ENCODE data around the gene OR52W1. TPM values are rescaled to one million over a fixed set of nuclear protein-coding genes. Genes with fewer than 3 reads are reported as not detected.

Gene OR52W1, protein sequence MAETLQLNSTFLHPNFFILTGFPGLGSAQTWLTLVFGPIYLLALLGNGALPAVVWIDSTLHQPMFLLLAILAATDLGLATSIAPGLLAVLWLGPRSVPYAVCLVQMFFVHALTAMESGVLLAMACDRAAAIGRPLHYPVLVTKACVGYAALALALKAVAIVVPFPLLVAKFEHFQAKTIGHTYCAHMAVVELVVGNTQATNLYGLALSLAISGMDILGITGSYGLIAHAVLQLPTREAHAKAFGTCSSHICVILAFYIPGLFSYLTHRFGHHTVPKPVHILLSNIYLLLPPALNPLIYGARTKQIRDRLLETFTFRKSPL
- not detected for total RNA-seq
- not detected for polyA plus RNA-seq

DNA sequence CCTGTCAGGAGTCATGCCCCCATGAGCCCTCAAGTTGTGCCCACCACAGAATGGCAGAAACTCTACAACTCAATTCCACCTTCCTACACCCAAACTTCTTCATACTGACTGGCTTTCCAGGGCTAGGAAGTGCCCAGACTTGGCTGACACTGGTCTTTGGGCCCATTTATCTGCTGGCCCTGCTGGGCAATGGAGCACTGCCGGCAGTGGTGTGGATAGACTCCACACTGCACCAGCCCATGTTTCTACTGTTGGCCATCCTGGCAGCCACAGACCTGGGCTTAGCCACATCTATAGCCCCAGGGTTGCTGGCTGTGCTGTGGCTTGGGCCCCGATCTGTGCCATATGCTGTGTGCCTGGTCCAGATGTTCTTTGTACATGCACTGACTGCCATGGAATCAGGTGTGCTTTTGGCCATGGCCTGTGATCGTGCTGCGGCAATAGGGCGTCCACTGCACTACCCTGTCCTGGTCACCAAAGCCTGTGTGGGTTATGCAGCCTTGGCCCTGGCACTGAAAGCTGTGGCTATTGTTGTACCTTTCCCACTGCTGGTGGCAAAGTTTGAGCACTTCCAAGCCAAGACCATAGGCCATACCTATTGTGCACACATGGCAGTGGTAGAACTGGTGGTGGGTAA is at the start of gene OR52W1:
TSS of gene OR52W1 (plus strand) at position 51 of the 637 bp plus-strand sequence. CDS start at position 51, 0 bp downstream.
- H3K4me1 ChIP-seq (ENCODE audit: control insufficient read depth, insufficient read depth, low read length, poor library complexity, severe bottlenecking) = peaks cover 9% of the 10 kb centered on the region
- no peaks in the 10 kb centered on the region for H3K9me3 Mint-ChIP-seq
- H3K9me3 ChIP-seq (ENCODE audit: control insufficient read depth in 2 of 2, low read length in 2 of 2) = no peaks in the 10 kb centered on the region
- H3K36me3 Mint-ChIP-seq = peaks cover 4% of the 10 kb centered on the region
- no peaks in the 10 kb centered on the region for H3K27me3 Mint-ChIP-seq
- peaks cover 9 to 13% (median 11%) of the 10 kb centered on the region in 4 donors for H3K4me1 Mint-ChIP-seq
- no peak within 1 kb of the TSS for H3K4me3 Mint-ChIP-seq
- H3K27ac ChIP-seq (ENCODE audit: insufficient read depth, low read length, poor library complexity, severe bottlenecking) = no peak within 1 kb of the TSS
- DNase-seq (no peak), ATAC-seq (ENCODE audit: low read depth in 2 of 2) (no peak)
- H3K4me3 ChIP-seq (ENCODE audit: low read depth, low read length) = no peak within 1 kb of the TSS
- H3K27me3 ChIP-seq (ENCODE audit: control insufficient read depth, insufficient read depth, low read length) = no peaks in the 10 kb centered on the region
- H3K36me3 ChIP-seq (ENCODE audit: control insufficient read depth, insufficient read depth, low read length) = no peaks in the 10 kb centered on the region
- no peak within 1 kb of the TSS for H3K27ac Mint-ChIP-seq

DNA sequence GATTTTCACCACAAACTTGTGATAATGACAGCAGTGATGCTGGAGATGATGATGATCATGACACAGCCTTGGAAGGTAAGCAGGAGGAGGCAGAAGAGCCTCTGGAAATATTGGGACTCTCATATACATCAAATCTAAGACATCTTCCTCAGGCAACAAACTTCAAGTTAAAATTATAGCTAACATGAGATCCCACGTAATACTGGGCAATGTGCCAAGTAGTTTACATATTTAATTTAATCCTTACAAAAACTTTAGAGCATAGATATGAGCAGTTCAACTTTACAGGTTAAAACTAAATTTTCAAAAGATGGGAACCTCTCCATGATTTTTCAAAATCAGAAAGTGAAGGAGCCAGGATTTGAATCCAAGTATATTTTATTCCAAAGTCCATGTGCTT is 47.9 kb upstream of the OR52W1 start:
- no peak for ATAC-seq (ENCODE audit: low read depth in 2 of 2)
- Histone ChIP-seq H3K4me1 (ENCODE audit: control insufficient read depth, insufficient read depth, low read length, poor library complexity, severe bottlenecking) (no peaks in the 10 kb centered on the region), H3K27me3 (ENCODE audit: control insufficient read depth, insufficient read depth, low read length) (peaks cover 3% of the 10 kb centered on the region), H3K9me3 (ENCODE audit: control insufficient read depth in 2 of 2, low read length in 2 of 2) (no peaks in the 10 kb centered on the region), H3K4me3 (ENCODE audit: low read depth, low read length) (no peak overlapping the region), H3K27ac (ENCODE audit: insufficient read depth, low read length, poor library complexity, severe bottlenecking) (no peak overlapping the region), H3K36me3 (ENCODE audit: control insufficient read depth, insufficient read depth, low read length) (no peaks in the 10 kb centered on the region)
- Mint-ChIP-seq H3K4me3 (no peak overlapping the region), H3K27ac (no peak overlapping the region), H3K4me1 (no peaks in the 10 kb centered on the region), H3K27me3 (peaks cover under 1% of the 10 kb centered on the region), H3K36me3 (no peaks in the 10 kb centered on the region), H3K9me3 (peaks cover 0 to 5% (median 0%) of the 10 kb centered on the region in 7 donors)
- no peak for DNase-seq

DNA sequence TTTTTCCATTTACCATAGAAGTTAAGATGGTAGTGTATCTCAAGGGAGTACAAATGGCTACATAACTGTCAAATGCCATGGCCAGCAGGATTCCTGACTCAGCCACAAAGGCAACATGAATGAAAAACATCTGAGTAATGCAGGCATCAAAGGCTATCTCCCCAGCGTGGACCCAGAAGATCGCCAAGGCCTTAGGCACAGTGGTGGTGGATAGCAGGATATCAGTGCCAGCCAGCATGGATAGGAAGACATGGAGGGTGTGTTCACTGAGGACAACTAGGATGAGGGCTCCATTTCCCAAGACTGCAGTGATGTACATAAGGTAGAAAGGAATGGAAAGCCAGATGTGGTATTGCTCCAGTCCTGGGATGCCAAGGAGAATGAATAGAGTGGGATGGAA is 46.9 kb upstream of the OR52W1 start:
- Histone ChIP-seq H3K27me3 (ENCODE audit: control insufficient read depth, insufficient read depth, low read length) (peaks cover 6% of the 10 kb centered on the region), H3K4me3 (ENCODE audit: low read depth, low read length) (no peak overlapping the region), H3K36me3 (ENCODE audit: control insufficient read depth, insufficient read depth, low read length) (no peaks in the 10 kb centered on the region), H3K27ac (ENCODE audit: insufficient read depth, low read length, poor library complexity, severe bottlenecking) (no peak overlapping the region), H3K4me1 (ENCODE audit: control insufficient read depth, insufficient read depth, low read length, poor library complexity, severe bottlenecking) (no peaks in the 10 kb centered on the region), H3K9me3 (ENCODE audit: control insufficient read depth in 2 of 2, low read length in 2 of 2) (no peaks in the 10 kb centered on the region)
- no peak for ATAC-seq (ENCODE audit: low read depth in 2 of 2)
- H3K27me3 Mint-ChIP-seq = peaks cover 8% of the 10 kb centered on the region
- DNase-seq = no peak
- no peaks in the 10 kb centered on the region for H3K36me3 Mint-ChIP-seq
- no peak overlapping the region for H3K4me3 Mint-ChIP-seq
- peaks cover 0 to 5% (median 0%) of the 10 kb centered on the region in 7 donors for H3K9me3 Mint-ChIP-seq
- H3K27ac Mint-ChIP-seq = no peak overlapping the region
- H3K4me1 Mint-ChIP-seq = no peaks in the 10 kb centered on the region

DNA sequence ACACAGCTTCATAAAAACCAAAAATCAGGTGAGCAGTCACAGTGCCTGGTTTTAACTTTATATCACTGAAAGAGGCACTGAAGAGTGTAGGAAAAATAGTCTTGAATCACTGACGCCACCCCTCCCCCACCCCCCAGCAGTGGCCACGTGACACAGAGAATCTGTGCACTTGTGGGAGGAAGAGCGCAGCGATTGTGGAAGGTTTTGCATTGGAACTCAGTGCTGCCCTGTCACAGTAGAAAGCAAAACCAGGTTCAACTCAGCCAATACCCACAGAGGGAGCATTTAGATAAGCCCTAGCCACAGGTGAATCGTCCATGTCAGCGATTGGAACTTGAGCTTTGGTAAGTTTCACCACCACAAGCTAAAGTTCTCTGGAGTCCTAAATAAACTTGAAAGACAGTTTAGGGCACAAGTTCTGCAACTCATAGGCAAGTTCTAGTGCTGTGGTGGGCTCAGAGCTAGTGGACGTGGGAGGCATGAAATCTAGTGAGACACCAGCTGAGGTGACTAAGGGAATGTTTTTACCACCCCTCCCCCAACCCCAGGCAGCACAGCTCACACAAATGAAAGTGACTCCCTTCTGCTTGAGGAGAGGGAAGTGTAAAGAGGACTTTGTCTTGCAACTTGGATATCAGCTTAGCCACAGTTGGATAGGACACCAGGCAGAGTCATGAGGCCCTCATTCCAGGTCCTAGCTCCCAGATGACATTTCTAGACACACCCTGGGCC is 42.2 kb upstream of the OR52W1 start:
- H3K9me3 ChIP-seq (ENCODE audit: control insufficient read depth in 2 of 2, low read length in 2 of 2) = no peaks in the 10 kb centered on the region
- H3K27ac Mint-ChIP-seq = no peak overlapping the region
- DNase-seq = no peak

DNA sequence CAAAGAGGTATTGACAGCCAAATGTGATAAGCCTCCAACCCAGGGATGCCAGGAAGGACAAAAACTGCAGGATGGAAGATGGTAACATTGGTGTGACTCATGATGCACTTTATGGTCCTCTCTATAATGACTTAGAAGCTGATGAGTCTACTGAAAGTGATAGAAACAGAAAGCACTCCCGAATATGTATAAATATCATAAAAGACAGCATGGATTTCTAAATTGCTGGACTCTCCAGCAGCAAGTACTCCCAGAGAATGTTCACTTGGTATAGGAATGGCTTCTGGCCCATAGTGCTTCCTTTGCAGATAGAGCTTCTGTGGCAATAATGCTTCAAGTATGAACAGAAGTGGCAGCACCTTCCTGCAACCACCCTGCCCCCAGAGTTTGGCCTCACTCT is 28.8 kb upstream of the OR52W1 start, which contains the start of gene OR52B2:
TSS of gene OR52B2 (minus strand) at position 101 of the 400 bp plus-strand sequence. CDS start at position 101, 0 bp downstream.
- Histone ChIP-seq H3K9me3 (ENCODE audit: control insufficient read depth in 2 of 2, low read length in 2 of 2) (peaks cover 1% of the 10 kb centered on the region in 2 experiments), H3K27ac (ENCODE audit: insufficient read depth, low read length, poor library complexity, severe bottlenecking) (no peak within 1 kb of the TSS), H3K4me3 (ENCODE audit: low read depth, low read length) (no peak within 1 kb of the TSS), H3K27me3 (ENCODE audit: control insufficient read depth, insufficient read depth, low read length) (peaks cover 6% of the 10 kb centered on the region), H3K36me3 (ENCODE audit: control insufficient read depth, insufficient read depth, low read length) (no peaks in the 10 kb centered on the region), H3K4me1 (ENCODE audit: control insufficient read depth, insufficient read depth, low read length, poor library complexity, severe bottlenecking) (no peaks in the 10 kb centered on the region)
- H3K4me1 Mint-ChIP-seq = no peaks in the 10 kb centered on the region
- DNase-seq = no peak
- H3K36me3 Mint-ChIP-seq = peaks cover 7% of the 10 kb centered on the region
- H3K9me3 Mint-ChIP-seq = peaks cover 0 to 4% (median 2%) of the 10 kb centered on the region in 7 donors
- no peak within 1 kb of the TSS for H3K27ac Mint-ChIP-seq
- no peak within 1 kb of the TSS for H3K4me3 Mint-ChIP-seq
- no peak for ATAC-seq (ENCODE audit: low read depth in 2 of 2)
- H3K27me3 Mint-ChIP-seq = peaks cover 8% of the 10 kb centered on the region

More for the DNA sequence above, 42.2 kb upstream of the OR52W1 start:
- no peaks in the 10 kb centered on the region for H3K4me1 Mint-ChIP-seq
- Histone ChIP-seq H3K27ac (ENCODE audit: insufficient read depth, low read length, poor library complexity, severe bottlenecking) (no peak overlapping the region), H3K4me3 (ENCODE audit: low read depth, low read length) (no peak overlapping the region), H3K4me1 (ENCODE audit: control insufficient read depth, insufficient read depth, low read length, poor library complexity, severe bottlenecking) (no peaks in the 10 kb centered on the region), H3K36me3 (ENCODE audit: control insufficient read depth, insufficient read depth, low read length) (no peaks in the 10 kb centered on the region), H3K27me3 (ENCODE audit: control insufficient read depth, insufficient read depth, low read length) (peaks cover 3% of the 10 kb centered on the region)
- H3K27me3 Mint-ChIP-seq = peaks cover 8% of the 10 kb centered on the region
- no peak overlapping the region for H3K4me3 Mint-ChIP-seq
- H3K9me3 Mint-ChIP-seq = peaks cover 0 to 6% (median 0%) of the 10 kb centered on the region in 7 donors
- no peaks in the 10 kb centered on the region for H3K36me3 Mint-ChIP-seq
- no peak for ATAC-seq (ENCODE audit: low read depth in 2 of 2)

DNA sequence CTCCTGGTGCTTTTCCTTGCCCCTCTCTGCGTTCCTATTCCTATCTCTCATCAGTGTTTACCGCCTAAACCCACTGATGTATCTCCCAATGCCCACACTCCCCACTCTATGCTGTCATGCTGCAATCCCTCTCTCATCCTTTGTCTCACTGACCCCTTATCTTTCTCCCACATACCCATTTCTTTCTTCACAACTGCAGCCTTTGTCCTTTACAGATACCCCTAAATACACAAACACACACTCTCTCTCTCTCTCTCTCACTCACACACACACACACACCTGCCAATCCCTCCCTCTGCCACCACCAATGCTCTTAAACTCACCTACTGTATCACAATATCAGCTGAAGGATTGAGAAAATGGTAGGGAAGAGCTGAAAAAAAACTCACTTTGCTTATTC is 23.6 kb upstream of the OR52W1 start:
- Histone ChIP-seq H3K27ac (ENCODE audit: insufficient read depth, low read length, poor library complexity, severe bottlenecking) (no peak overlapping the region), H3K4me1 (ENCODE audit: control insufficient read depth, insufficient read depth, low read length, poor library complexity, severe bottlenecking) (no peaks in the 10 kb centered on the region), H3K4me3 (ENCODE audit: low read depth, low read length) (no peak overlapping the region), H3K36me3 (ENCODE audit: control insufficient read depth, insufficient read depth, low read length) (no peaks in the 10 kb centered on the region), H3K27me3 (ENCODE audit: control insufficient read depth, insufficient read depth, low read length) (peaks cover 7% of the 10 kb centered on the region), H3K9me3 (ENCODE audit: control insufficient read depth in 2 of 2, low read length in 2 of 2) (peaks cover 0 to 2% of the 10 kb centered on the region in 2 experiments)
- no peak for DNase-seq
- Mint-ChIP-seq H3K36me3 (no peaks in the 10 kb centered on the region), H3K9me3 (peaks cover 0 to 8% (median 1%) of the 10 kb centered on the region in 7 donors), H3K27ac (no peak overlapping the region), H3K4me3 (no peak overlapping the region), H3K4me1 (peaks cover 5 to 14% (median 8%) of the 10 kb centered on the region in 4 donors), H3K27me3 (peaks cover 8% of the 10 kb centered on the region)
- no peak for ATAC-seq (ENCODE audit: low read depth in 2 of 2)

DNA sequence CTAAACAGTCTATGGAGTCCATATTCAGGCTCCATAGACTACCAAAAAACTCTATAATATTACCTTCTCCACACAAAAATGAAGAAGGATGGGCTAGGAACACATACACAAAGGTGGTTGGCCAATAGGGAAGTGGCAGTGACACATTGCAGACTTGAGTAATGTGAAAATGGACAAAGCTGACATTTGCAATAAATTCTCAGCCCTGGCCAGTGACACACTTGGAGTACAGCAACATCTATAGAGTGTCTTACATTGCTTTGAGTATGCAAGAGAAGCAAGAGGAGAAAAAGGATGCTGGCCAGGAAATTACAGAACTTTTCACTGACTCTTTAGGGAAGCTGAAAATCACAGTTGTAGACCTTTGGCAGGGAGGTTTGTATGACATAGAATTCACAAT is 7.3 kb upstream of the OR52W1 start:
- H3K36me3 Mint-ChIP-seq = no peaks in the 10 kb centered on the region
- ATAC-seq (ENCODE audit: low read depth in 2 of 2) = no peak
- peaks cover 10% of the 10 kb centered on the region for H3K27me3 Mint-ChIP-seq
- no peaks in the 10 kb centered on the region for H3K4me1 Mint-ChIP-seq
- no peak overlapping the region for H3K27ac Mint-ChIP-seq
- peaks cover 0 to 2% (median 0%) of the 10 kb centered on the region in 7 donors for H3K9me3 Mint-ChIP-seq
- Histone ChIP-seq H3K4me1 (ENCODE audit: control insufficient read depth, insufficient read depth, low read length, poor library complexity, severe bottlenecking) (no peaks in the 10 kb centered on the region), H3K27ac (ENCODE audit: insufficient read depth, low read length, poor library complexity, severe bottlenecking) (no peak overlapping the region), H3K36me3 (ENCODE audit: control insufficient read depth, insufficient read depth, low read length) (no peaks in the 10 kb centered on the region), H3K4me3 (ENCODE audit: low read depth, low read length) (no peak overlapping the region), H3K27me3 (ENCODE audit: control insufficient read depth, insufficient read depth, low read length) (peaks cover 1% of the 10 kb centered on the region), H3K9me3 (ENCODE audit: control insufficient read depth in 2 of 2, low read length in 2 of 2) (no peaks in the 10 kb centered on the region)
- no peak overlapping the region for H3K4me3 Mint-ChIP-seq
- no peak for DNase-seq

Measured in CD4-positive, CD25-positive, alpha-beta regulatory T cell (primary cell).